OCI-LY7 (cell line): Measurements from ENCODE around the gene VEGFC. TPM values are rescaled to one million over a fixed set of nuclear protein-coding genes. Genes with fewer than 3 reads are reported as not detected.

ENCODE experiments used
- BruUV-seq: library from RNA; stranded (reverse); fragments of 400-500 nt; replicated peaks from 2 replicates; lab custom pipeline; 2021; lab: Mats Ljungman, UMichigan
- CTCF ChIA-PET: fragments of 300-600 bp; sonication (Branson Sonifier 250); formaldehyde crosslinking; loops from one replicate; lab custom pipeline; 2022; ENCODE audit warnings: antibody characterized with exemption; ENCODE audit not compliant: unreplicated experiment; lab: Charles Lee
- POLR2A ChIA-PET: fragments of 300-600 bp; sonication (Branson Sonifier 250); formaldehyde crosslinking; loops from one replicate; lab custom pipeline; 2022; ENCODE audit warnings: antibody characterized with exemption; lab: Charles Lee
- DNase-seq: peaks from one replicate; pipeline ENCODE4 v3.0.0-alpha.2; 2015; ENCODE audit warnings: low spot score
- H2AFZ ChIP-seq: fragments of 200-600 bp; sonication (generic), shearing (Covaris generic); 2 replicates; pipeline ENCODE4 v1.6.1; 2014; ENCODE audit warnings: mild to moderate bottlenecking, antibody characterized with exemption, low read length, moderate library complexity
- H3K27ac ChIP-seq: fragments of 200-600 bp; sonication (generic); 2 replicates; pipeline ENCODE4 v1.5.1; 2014; ENCODE audit warnings: mixed run types, low read depth, mild to moderate bottlenecking, moderate library complexity, low read length, inconsistent platforms; ENCODE audit not compliant: poor library complexity, severe bottlenecking
- H3K36me3 ChIP-seq: fragments of 200-600 bp; sonication (generic); 2 replicates; pipeline ENCODE4 v1.6.1; 2014; ENCODE audit warnings: mild to moderate bottlenecking, antibody characterized with exemption, low read length, moderate library complexity, mixed read lengths; ENCODE audit not compliant: insufficient read depth
- H3K4me1 ChIP-seq: fragments of 200-600 bp; sonication (generic); 2 replicates; pipeline ENCODE4 v1.5.1; 2014; ENCODE audit warnings: mild to moderate bottlenecking, low read length; ENCODE audit not compliant: insufficient read depth, poor library complexity, severe bottlenecking
- H3K4me2 ChIP-seq: fragments of 200-600 bp; sonication (generic); 2 replicates; pipeline ENCODE4 v1.6.1; 2014; ENCODE audit warnings: mild to moderate bottlenecking, low read length
- H3K4me3 ChIP-seq: fragments of 200-600 bp; sonication (generic); 2 replicates; pipeline ENCODE4 v1.5.1; 2014; ENCODE audit warnings: mild to moderate bottlenecking, low read depth, low read length; ENCODE audit not compliant: poor library complexity, severe bottlenecking
- H3K79me2 ChIP-seq: fragments of 200-600 bp; sonication (generic); 2 replicates; pipeline ENCODE4 v1.6.1; 2016; ENCODE audit warnings: low read depth, mild to moderate bottlenecking, low read length, moderate library complexity, mixed read lengths; ENCODE audit not compliant: insufficient read depth
- H3K9me2 ChIP-seq: fragments of 200-600 bp; sonication (generic); 2 replicates; pipeline ENCODE4 v1.6.1; 2016; ENCODE audit warnings: mild to moderate bottlenecking, low read length, mixed read lengths; ENCODE audit not compliant: insufficient read depth
- H3K9me3 ChIP-seq: fragments of 200-600 bp; sonication (generic); 2 replicates; pipeline ENCODE4 v1.6.1; 2014; ENCODE audit warnings: mild to moderate bottlenecking, mixed run types, low read length, mixed read lengths
- H4K20me1 ChIP-seq: fragments of 200-600 bp; sonication (generic); 2 replicates; pipeline ENCODE4 v1.6.1; 2014; ENCODE audit warnings: mild to moderate bottlenecking, antibody characterized with exemption, low read length, moderate library complexity, mixed read lengths; ENCODE audit not compliant: insufficient read depth
- CTCF ChIP-seq: fragments of 200-600 bp; sonication (generic); conservative IDR thresholded peaks from 2 replicates; pipeline ENCODE4 v1.5.1; 2014; ENCODE audit warnings: mild to moderate bottlenecking, antibody characterized with exemption, low read length, moderate library complexity, mixed read lengths
- EZH2phosphoT487 ChIP-seq: fragments of 200-600 bp; sonication (generic); IDR thresholded peaks from 2 replicates; pipeline ENCODE4 v1.6.1; 2018; ENCODE audit warnings: low read depth, borderline replicate concordance, mild to moderate bottlenecking, mixed run types, antibody characterized with exemption, low read length, moderate library complexity, mixed read lengths
- intact Hi-C: fragments of 100-400 bp; cut with micrococcal nuclease; formaldehyde crosslinking; loops from one replicate; pipeline ENCODE4 v1.10.0; 2022; ENCODE audit not compliant: unreplicated experiment
- total RNA-seq, 2 experiments: library from RNA; depleted of rRNA in 1 of 2; stranded (reverse); fragments of >200 nt in 1 of 2; shearing (Covaris generic) in 1 of 2; gene quantifications; 2 replicates each; pipeline ENCODE4 v1.2.3, GENCODE V29; 2014 to 2022

VEGFC gene
- total RNA-seq, 2 experiments from 2014 or later, result not detected

GRCh38 chr4:176721459-176721858 is 71.3 kb downstream of the VEGFC start:
- no peak overlapping the region for H2AFZ ChIP-seq
- H3K4me3 ChIP-seq, result no peak overlapping the region
- H3K9me2 ChIP-seq, result no peaks in the 10 kb centered on the region
- no peaks in the 10 kb centered on the region for H3K9me3 ChIP-seq
- H3K27ac ChIP-seq, result no peak overlapping the region
- intact Hi-C loops, result no loop called here
- BruUV-seq, result no TSS peak
- no peaks in the 10 kb centered on the region for H3K79me2 ChIP-seq
- no peaks in the 10 kb centered on the region for H4K20me1 ChIP-seq
- H3K36me3 ChIP-seq, result no peaks in the 10 kb centered on the region
- ChIA-PET POLR2A (no interaction called here), CTCF (no interaction called here)
- DNase-seq, result no peak
- no peak overlapping the region for H3K4me2 ChIP-seq
- TF ChIP-seq EZH2phosphoT487, result no peak
- TF ChIP-seq CTCF, result no peak
- H3K4me1 ChIP-seq, result no peaks in the 10 kb centered on the region

GRCh38 chr4:176718881-176719280 is 73.8 kb downstream of the VEGFC start:
- Histone ChIP-seq H3K79me2 (no peaks in the 10 kb centered on the region), H3K9me2 (no peaks in the 10 kb centered on the region), H3K27ac (no peak overlapping the region), H3K4me2 (no peak overlapping the region), H3K4me1 (no peaks in the 10 kb centered on the region), H2AFZ (no peak overlapping the region), H3K4me3 (no peak overlapping the region), H3K9me3 (no peaks in the 10 kb centered on the region), H3K36me3 (no peaks in the 10 kb centered on the region), H4K20me1 (no peaks in the 10 kb centered on the region)
- intact Hi-C loops, result no loop called here
- BruUV-seq, result no TSS peak
- DNase-seq, result no peak
- POLR2A ChIA-PET, result no interaction called here
- TF ChIP-seq CTCF (no peak), EZH2phosphoT487 (no peak)
- CTCF ChIA-PET, result no interaction called here

- no peaks in the 10 kb centered on the region for H3K36me3 ChIP-seq
- CTCF ChIA-PET, result no interaction called here
- no peak for DNase-seq
- H4K20me1 ChIP-seq, result no peaks in the 10 kb centered on the region
- POLR2A ChIA-PET, result no interaction called here
- H3K4me2 ChIP-seq, result no peak overlapping the region
- TF ChIP-seq CTCF, result no peak
- TF ChIP-seq EZH2phosphoT487, result no peak
- H3K9me2 ChIP-seq, result no peaks in the 10 kb centered on the region
- H3K9me3 ChIP-seq, result no peaks in the 10 kb centered on the region
- BruUV-seq, result no TSS peak
- no peak overlapping the region for H2AFZ ChIP-seq
- no peaks in the 10 kb centered on the region for H3K4me1 ChIP-seq
- H3K27ac ChIP-seq, result no peak overlapping the region
- intact Hi-C loops, result no loop called here
- H3K79me2 ChIP-seq, result no peaks in the 10 kb centered on the region
- no peak overlapping the region for H3K4me3 ChIP-seq
These were observed 75.5 kb downstream of the VEGFC start for GRCh38 chr4:176717237-176717636.
